Measurements from ENCODE around the gene CRYBB2. TPM values are rescaled to one million over a fixed set of nuclear protein-coding genes. Genes with fewer than 3 reads are reported as not detected.
"Not testable (repeated sequence)": the region's sequence is repeated elsewhere in the genome, so short reads cannot be mapped to it uniquely, and the experiment has no call there.

Gene CRYBB2
- total RNA-seq, 2 experiments from 2014 or later: not detected

- CTCF ChIA-PET: no interaction called here
- Mint-ChIP-seq H3K36me3 (ENCODE audit: low read depth) (peaks cover 15% of the 10 kb centered on the region), H3K27me3 (no peaks in the 10 kb centered on the region), H3K9me3 (peaks cover 5% of the 10 kb centered on the region), H3K4me1 (ENCODE audit: low read depth) (no peaks in the 10 kb centered on the region), H3K4me3 (no peak overlapping the region), H3K27ac (no peak overlapping the region)
- no peak for DNase-seq
- intact Hi-C loops (cut with micrococcal nuclease): loop anchor here (10.0 kb wide), 1 partner anchor 100 kb away; no protein-coding TSS in a partner anchor
- no peak for TF ChIP-seq CTCF (IDR thresholded peaks at IDR 0.05)
- ATAC-seq: no peak
- POLR2A ChIA-PET: no interaction called here
These were observed 44.5 kb upstream of the CRYBB2 start for GRCh38 chr22:25174888-25175411.

DNA sequence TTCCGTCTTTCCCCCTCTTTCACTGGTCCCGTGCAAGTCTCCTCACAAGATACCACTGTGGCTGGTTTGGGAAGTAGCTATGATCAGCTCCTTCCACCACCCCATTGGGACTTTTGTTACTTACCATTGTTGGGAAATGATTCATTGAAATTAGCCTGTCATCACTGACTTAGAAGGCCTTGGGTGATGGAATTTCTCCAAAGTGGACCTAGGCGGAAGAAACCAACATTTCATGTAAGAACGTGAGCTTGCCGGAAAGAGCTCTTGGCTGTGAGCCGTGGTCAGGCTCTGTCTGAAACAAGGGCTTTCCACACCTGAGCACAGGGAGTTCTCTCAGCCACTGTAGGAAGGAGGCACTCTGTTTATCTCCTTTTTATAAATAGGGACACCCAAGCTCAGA lies 43.3 kb upstream of the CRYBB2 start:
- no peak for TF ChIP-seq CTCF (IDR thresholded peaks at IDR 0.05)
- Mint-ChIP-seq H3K9me3 (peaks cover 6% of the 10 kb centered on the region), H3K4me3 (no peak overlapping the region), H3K27me3 (no peaks in the 10 kb centered on the region), H3K36me3 (ENCODE audit: low read depth) (peaks cover 16% of the 10 kb centered on the region), H3K4me1 (ENCODE audit: low read depth) (no peaks in the 10 kb centered on the region), H3K27ac (no peak overlapping the region)
- DNase-seq (no peak), ATAC-seq (no peak)
- ChIA-PET CTCF (interaction anchor here (0.8 to 1.2 kb wide), 2 partner anchors 26 to 127 kb away, joined by 3 to 5 read pairs; no protein-coding TSS in a partner anchor), POLR2A (no interaction called here)
- intact Hi-C loops (cut with micrococcal nuclease): loop anchor here (10.0 kb wide), 1 partner anchor 101 kb away; no protein-coding TSS in a partner anchor

- TF ChIP-seq CTCF (IDR thresholded peaks at IDR 0.05): no peak
- POLR2A ChIA-PET: no interaction called here
- ATAC-seq: no peak
- intact Hi-C loops (cut with micrococcal nuclease): loop anchor here (10.0 kb wide), 1 partner anchor 102 kb away; no protein-coding TSS in a partner anchor
- CTCF ChIA-PET: interaction anchor here (0.8 to 1.2 kb wide), 2 partner anchors 25 to 127 kb away, joined by 3 to 5 read pairs; no protein-coding TSS in a partner anchor
- Mint-ChIP-seq H3K27me3 (no peaks in the 10 kb centered on the region), H3K4me1 (ENCODE audit: low read depth) (no peaks in the 10 kb centered on the region), H3K27ac (no peak overlapping the region), H3K4me3 (no peak overlapping the region), H3K36me3 (ENCODE audit: low read depth) (peaks cover 16% of the 10 kb centered on the region), H3K9me3 (peaks cover 6% of the 10 kb centered on the region)
- DNase-seq: no peak
These were observed 42.6 kb upstream of the CRYBB2 start for GRCh38 chr22:25176799-25177198.

DNA sequence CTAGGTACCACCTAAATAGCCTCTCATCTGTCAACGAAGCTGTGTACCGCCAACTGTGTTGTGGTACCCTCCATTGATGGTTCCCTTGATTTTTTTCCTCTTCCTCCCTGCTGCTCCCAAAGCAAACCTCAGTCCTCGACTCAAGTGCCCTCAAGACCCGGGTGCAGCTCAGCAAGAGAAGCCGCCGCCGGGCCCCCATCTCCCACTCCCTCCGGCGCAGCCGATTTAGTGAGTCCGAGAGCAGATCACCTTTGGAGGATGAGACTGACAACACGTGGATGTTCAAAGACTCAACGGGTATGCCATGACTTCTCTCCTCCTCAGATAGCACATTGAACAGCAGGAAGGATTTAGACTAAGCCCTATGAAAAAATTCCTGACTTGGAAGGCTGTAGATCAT lies 42.2 kb upstream of the CRYBB2 start:
- no peak for ATAC-seq
- ChIA-PET CTCF (interaction anchor here (1.2 kb wide), 1 partner anchor 25 kb away, joined by 5 read pairs; no protein-coding TSS in a partner anchor), POLR2A (no interaction called here)
- peaks cover 16% of the 10 kb centered on the region for H3K36me3 Mint-ChIP-seq (ENCODE audit: low read depth)
- no peaks in the 10 kb centered on the region for H3K4me1 Mint-ChIP-seq (ENCODE audit: low read depth)
- no peak for DNase-seq
- intact Hi-C loops (cut with micrococcal nuclease): loop anchor here (10.0 kb wide), 1 partner anchor 102 kb away; no protein-coding TSS in a partner anchor
- TF ChIP-seq CTCF (IDR thresholded peaks at IDR 0.05): no peak
- no peaks in the 10 kb centered on the region for H3K27me3 Mint-ChIP-seq
- no peak overlapping the region for H3K4me3 Mint-ChIP-seq
- peaks cover 6% of the 10 kb centered on the region for H3K9me3 Mint-ChIP-seq
- no peak overlapping the region for H3K27ac Mint-ChIP-seq

- Mint-ChIP-seq H3K4me1 (ENCODE audit: low read depth) (no peaks in the 10 kb centered on the region), H3K27me3 (no peaks in the 10 kb centered on the region), H3K9me3 (peaks cover 6% of the 10 kb centered on the region), H3K4me3 (no peak overlapping the region), H3K36me3 (ENCODE audit: low read depth) (peaks cover 18% of the 10 kb centered on the region), H3K27ac (no peak overlapping the region)
- ATAC-seq (no peak), DNase-seq (no peak)
- CTCF ChIA-PET: no interaction called here
- intact Hi-C loops (cut with micrococcal nuclease): loop anchor here (10.0 kb wide), 1 partner anchor 103 kb away; no protein-coding TSS in a partner anchor
- no peak for TF ChIP-seq CTCF (IDR thresholded peaks at IDR 0.05)
- POLR2A ChIA-PET: no interaction called here
These were observed 41.5 kb upstream of the CRYBB2 start for GRCh38 chr22:25177895-25178294.

- ATAC-seq; CTCF ChIA-PET; H3K9me3 Mint-ChIP-seq; H3K27me3 Mint-ChIP-seq; H3K27ac Mint-ChIP-seq; POLR2A ChIA-PET; H3K4me1 Mint-ChIP-seq (ENCODE audit: low read depth): not testable (repeated sequence)
- peak; percentile 7 for DNase-seq
- Mint-ChIP-seq H3K36me3 (ENCODE audit: low read depth) (peaks cover 18% of the 10 kb centered on the region), H3K4me3 (peak overlapping the region; percentile 44)
- intact Hi-C loops (cut with micrococcal nuclease): loop anchor here (10.0 kb wide), 1 partner anchor 104 kb away; no protein-coding TSS in a partner anchor
These were observed 41.1 kb upstream of the CRYBB2 start for GRCh38 chr22:25178348-25178747.

GRCh38 chr22:25178869-25179631 lies 40.4 kb upstream of the CRYBB2 start:
- peaks cover 18% of the 10 kb centered on the region for H3K36me3 Mint-ChIP-seq (ENCODE audit: low read depth)
- intact Hi-C loops (cut with micrococcal nuclease): loop anchor here (10.0 kb wide), 1 partner anchor 104 kb away; no protein-coding TSS in a partner anchor
- DNase-seq (peak; percentile 16), ATAC-seq (peak; percentile 82)
- POLR2A ChIA-PET; H3K4me1 Mint-ChIP-seq (ENCODE audit: low read depth); H3K27me3 Mint-ChIP-seq; H3K9me3 Mint-ChIP-seq; H3K27ac Mint-ChIP-seq; H3K4me3 Mint-ChIP-seq: not testable (repeated sequence)
- CTCF ChIA-PET: interaction anchor here (0.7 to 1.8 kb wide), 3 partner anchors 12 to 130 kb away, joined by 3 to 8 read pairs (median 3); no protein-coding TSS in a partner anchor
